Nucleus accumbens (tissue), 56 donors: ENCODE data around the gene HSD17B13.
A peak's percentile ranks its signal among the peaks of the same experiment; 100 is the strongest.
"Not testable (repeated sequence)": the region's sequence is repeated elsewhere in the genome, so short reads cannot be mapped to it uniquely, and the experiment has no call there.

Experiments
- DNase-seq, 56 donors: peaks; one replicate each; lab custom pipeline; 2025; lab: John Stamatoyannopoulos, UW

Gene HSD17B13

DNA sequence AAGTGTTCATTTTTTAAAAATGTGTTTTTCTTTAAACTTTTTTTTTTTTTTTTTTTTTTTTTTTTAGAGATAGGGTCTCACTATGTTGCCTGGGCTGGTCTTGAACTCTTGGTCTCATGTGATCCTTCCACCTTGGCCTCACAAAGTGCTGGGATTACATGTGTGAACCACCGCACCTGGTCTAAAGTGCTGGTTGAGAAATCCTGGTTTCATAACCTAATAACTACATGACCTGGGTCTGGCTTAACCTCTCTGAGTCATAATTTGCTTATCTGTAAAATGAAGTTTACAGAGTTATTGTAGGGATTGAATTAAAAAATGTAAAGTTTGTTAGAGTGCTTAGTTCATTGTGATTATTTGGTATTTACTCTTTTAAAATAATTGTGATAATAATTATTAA is 5.2 kb downstream of the HSD17B13 start:
- DNase-seq: no peak

DNA sequence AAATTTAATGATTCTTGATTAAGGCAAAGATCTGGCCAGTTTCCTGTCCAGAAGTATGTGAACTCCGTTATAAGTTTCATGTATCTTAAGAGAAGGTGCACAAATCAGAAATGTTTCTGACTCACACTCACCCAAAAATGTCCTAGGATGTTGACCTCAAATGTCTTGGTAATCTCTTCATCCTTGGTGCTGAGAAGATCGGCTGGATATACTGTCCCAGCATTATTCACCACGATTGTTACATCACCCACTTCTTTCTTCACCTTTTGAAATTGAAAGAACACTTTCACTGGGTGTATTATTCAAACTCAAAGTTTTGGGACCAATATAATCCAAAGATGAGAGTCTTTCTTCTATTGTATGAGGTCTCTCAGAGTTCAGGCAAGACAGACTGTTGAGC is 5.7 kb downstream of the HSD17B13 start:
- DNase-seq: no peak

DNA sequence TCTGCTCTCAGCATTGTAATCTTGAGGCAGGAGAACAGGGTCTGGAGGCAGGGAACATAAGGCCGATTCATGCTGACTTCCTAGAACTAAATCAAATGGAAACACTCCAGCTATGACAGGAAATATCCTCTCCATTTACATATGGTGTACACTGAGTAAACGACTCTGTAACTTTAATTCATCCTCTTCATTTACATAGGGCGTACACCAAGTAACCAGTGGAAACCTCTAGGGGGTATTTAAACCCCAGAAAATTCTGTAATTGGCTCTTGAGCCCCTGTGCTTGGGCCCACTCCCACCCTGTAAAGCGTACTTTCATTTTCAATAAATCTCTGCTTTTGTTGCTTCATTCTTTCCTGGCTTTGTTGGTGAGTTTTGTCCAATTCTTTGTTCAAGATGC is 7.7 kb downstream of the HSD17B13 start:
- not testable (repeated sequence) for DNase-seq

DNA sequence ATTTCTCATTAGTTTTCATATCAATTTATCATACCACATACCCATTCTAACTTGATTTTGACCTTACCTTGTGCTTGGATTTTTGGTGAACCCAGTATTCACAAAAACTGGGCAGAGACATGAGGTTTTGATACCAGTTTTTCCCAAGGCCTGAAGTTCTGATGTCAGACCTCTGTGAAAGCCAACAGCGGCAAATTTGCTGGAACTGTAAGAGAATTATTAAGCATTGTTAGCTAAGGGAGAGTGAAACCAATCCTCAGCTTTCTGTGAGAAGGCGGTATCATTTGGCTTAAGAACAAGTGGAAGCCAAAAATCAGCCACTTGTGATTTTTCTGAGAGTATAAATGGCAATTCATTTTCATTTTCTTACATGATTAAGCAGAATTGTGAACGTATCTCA is 8.9 kb downstream of the HSD17B13 start:
- no peak for DNase-seq

DNA sequence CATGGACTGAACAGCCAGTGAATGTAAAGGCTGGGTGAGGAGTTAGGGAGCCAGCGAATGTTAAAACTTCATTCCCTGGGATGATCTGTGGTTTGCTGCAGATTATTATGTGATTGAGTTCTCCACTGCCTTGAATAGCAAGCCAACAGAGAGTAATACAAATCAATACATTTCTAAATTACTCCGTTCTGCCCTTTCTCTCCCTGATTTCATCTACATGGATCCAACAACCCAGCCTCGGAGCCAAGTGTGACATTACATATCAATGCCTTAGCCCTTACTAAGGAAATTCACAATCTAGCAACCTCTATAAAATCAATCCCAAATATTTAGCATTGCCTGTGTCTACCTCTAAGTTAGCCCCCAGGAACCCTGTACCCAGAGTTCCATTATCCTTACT is 11.0 kb downstream of the HSD17B13 start:
- no peak for DNase-seq

DNA sequence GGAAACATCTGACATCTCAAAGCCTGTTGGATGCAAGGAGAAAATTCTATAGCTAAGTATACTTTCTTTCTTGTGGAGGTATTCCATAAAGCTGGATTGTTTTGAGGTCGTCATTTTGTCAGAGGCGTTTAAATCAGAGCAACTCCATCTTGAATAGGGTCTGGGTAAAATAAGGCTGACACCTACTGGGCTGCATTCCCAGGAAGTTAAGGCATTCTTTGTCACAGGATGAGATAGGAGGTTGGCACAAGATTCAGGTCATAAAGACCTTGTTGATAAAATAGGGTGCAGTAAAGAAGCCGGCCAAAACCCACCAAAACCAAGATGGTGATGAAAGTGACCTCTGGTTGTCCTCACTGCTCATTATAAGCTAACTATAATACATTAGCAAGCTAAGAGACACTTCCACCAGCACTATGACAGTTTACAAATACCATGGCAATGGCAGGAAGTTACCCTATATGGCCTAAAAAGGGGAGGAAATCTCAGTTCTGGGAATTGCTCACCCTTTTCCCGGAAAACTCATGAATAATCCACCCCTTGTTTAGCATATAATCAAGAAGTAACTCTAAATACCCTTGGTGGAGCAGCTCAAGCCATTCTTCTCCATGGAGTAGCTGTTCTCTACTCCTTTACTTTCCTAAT is 11.9 kb downstream of the HSD17B13 start:
- no peak for DNase-seq

DNA sequence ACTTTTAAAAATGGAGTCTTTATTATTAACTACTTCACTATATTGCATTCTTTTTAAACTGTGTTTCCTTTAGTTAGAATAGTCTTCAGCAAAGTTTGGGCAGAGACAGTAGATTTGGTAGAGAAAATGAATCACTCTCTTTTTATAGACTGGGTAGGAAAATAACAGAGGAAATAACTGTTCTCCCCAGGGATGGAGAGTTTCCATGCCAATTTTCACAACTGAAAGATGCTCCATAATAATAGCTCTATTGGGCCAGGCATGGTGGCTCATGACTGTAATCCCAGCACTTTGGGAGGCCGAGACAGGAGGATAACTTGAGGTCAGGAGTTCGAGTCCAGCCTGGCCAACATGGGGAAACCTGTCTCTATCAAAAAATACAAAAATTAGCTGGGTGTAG is 13.1 kb downstream of the HSD17B13 start:
- DNase-seq: no peak

DNA sequence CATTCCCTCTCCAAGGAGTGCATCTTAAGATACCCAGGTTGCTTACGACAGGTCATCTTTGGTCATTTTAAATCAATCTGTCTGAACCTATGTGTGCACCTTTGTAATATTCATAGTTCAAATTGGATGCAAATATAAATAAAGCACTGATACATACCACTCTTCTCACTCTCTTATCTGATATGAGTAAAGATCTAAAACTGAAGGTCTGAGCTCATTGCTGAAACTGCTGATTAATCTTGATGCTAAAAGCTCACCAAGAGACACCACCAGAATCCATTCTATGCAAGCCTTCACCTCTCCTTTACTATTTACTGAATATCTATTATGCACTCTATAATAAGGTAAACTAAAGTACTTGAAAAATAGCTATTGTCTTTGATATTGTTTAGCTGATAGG is 16.6 kb downstream of the HSD17B13 start:
- no peak for DNase-seq

DNA sequence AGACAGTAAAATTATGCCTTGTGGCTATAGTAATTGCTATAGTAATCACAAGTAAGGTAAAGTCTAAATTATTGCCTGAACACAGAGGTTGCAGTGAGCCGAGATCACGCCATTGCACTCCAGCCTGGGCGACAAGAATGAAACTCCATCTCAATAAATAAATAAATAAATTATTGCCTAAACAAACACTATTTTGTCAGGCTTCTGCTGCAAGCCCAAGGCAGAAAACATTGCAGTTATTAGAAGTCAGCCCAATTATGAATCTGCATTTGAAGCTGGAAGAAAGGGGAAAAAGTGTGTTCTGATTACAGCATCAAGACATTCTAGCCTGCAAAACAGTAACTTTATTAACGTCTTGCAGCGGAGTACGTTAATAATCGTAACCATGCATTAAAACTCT is 17.1 kb downstream of the HSD17B13 start:
- no peak for DNase-seq

DNA sequence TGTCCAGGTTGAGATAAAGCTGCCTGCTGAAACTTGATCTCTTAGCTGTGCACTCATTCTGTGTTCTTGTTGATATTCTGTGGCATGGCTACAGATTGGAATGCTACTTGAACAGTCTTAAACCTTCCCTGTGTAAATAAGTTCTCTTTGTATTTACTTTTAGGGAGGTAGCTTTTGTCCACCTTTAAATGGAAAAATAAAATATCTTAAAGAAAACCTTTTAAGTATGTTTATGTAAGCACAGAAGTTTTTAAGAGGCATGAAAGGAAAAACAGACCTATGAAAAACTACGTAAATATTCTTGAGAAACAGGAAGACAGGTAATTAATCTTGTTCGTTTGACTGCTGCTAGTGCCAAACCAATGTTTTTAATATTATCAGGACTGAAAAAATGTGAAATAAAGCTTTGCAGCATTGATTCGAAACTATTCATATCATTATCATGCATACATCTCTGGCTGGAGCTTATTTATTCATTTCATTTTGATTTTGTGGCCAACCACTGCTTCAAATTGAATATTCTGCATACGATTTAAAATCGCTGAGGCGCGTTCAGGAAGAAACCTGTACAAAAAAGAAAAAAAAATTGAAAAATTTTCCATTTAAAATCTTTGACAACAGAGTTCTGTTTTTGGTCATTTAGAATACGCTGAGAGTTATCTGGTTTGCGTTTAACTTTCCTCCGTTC is 17.8 kb downstream of the HSD17B13 start:
- DNase-seq: no peak

DNA sequence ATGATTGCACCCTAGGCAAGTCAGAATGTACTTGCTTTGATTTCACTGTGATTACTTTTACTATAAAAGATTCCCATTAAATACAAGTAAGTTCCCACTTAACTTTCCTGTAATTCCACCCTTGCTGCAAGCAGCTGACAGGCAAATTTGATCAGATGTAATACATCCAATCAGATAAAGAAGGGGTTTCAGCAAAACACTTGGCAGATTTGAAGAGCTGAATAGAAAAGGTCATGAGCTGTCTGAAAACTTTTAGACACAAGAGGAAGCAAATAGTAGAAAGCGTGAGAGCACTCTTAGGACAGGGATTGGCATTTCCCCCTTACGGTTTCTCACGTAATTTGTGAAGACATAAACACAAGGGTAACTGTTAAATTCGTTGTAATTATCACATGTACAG is 22.8 kb downstream of the HSD17B13 start:
- DNase-seq: no peak

DNA sequence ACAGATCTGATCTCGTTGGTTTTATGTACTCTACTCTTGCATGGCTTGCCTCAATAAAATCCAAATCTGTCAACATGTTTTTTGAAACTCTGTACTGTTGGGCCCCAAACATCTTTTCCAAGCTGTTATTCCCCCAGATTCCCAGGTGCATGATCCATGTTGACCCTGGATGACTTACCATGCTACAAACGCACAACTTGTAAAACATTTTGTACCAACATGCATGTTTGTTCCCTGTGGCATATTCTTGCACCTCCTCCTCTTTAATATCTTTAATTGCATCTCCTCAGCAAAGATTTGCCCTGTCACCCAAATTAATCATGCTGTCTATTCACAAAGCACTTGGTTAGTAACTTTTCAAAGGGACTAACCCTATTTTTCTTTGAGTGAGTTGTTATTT is 24.3 kb downstream of the HSD17B13 start:
- no peak for DNase-seq

DNA sequence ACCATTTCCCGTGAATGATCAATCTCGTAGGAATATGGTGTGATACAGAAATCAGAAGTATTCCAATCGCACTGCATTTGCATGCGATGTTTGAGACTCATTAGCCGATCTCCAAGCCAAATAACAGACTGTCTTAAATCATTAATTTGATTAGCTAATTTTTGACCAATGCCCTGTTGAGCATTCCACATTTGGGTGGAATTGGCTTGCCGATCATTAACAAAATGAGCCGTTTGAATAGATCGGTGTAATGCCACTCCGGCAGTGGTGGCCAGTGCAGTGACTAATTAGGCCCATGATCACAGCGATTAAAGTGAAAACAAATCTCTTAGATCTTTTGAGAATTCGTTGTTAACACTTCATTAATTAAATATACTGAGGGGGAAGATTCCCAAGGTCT is 27.8 kb downstream of the HSD17B13 start:
- not testable (repeated sequence) for DNase-seq

DNA sequence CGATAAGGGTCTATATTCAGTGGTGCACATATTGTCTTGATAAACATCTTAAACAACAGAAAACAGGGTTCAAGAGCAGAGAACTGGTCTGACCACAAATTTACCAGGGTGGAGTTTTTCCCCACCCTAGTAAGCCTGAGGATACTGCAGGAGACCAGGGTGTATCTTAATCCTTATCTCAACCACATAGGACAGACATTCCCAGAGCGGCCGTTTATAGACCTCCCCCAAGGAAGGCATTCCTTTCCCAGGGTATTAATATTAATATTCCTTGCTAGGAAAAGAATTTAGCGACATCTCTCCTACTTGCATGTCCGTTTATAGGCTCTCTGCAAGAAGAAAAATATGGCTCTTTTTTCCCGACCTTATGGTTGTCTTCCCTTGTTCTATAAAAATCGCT is 28.8 kb downstream of the HSD17B13 start:
- DNase-seq: not testable (repeated sequence)

DNA sequence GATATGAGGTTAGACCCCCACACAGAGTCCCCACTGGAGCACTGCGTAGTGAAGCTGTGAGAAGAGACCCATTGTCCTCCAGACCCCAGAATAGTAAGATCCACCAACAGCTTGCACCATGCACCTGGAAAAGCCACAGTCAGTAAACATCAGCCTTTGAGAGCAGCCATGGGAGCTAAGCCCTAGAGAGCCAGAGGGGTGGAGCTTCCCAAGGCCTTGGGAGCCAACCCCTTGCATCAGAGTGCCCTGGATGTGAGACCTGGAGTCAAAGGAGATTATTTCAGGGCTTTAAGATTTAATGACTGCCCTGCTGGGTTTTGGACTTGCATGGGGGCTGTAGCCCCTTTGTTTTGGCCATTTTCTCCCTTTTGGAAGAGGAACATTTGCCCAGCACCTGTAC is 35.7 kb downstream of the HSD17B13 start:
- no peak for DNase-seq

DNA sequence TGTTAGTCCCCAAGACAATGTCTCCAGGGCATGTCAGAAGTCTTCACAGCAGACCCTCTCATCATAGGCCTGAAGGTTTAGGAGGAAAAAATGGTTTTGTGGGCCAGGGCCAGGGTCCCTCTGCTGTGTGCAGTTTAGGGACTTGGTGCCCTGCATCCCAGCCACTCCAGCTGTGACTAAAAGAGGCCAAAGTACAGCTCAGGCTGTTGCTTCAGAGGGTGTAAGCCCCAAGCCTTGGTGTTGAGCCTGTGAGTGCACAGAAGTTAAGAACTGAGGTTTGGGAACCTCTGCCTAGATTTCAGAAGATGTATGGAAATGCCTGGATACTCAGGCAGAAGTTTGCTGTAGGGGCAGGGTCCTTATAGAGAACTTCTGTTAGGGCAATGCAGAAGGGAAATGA is 38.4 kb downstream of the HSD17B13 start:
- DNase-seq: not testable (repeated sequence)

DNA sequence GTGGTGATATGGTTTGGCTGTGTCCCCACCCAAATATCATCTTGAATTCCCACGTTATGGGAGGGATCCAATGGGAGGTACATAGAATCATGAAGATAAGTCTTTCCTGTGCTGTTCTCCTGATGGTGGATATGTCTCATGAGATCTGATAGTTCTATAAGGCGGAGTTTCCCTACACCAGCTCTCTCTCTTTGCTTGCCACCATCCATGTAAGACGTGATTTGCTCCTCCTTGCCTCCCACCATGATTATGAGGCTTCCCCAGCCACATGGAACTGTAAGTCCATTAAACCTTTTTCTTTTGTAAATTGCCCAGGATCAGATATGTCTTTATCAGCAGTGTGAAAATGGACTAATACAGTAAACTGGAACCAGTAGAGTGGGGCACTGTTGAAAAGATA is 39.5 kb downstream of the HSD17B13 start:
- DNase-seq: no peak

DNA sequence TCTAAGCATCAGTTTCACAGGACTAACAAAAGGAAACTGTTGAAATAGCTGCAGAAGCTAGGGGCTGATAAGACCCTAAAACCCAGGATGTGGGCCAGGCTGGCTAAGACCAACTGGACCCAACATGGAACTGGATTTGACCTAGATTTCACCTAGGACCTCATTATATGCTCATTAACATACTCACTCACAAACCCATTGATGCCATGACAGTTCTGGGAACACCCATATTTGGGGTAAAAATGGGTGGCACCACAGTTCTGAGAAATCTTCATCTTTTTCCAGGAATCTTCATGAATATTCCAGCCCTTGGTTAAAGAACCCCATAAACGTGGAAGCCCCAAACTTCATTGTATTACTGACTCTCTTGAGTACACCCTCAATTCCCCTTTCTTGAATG is 41.1 kb downstream of the HSD17B13 start:
- DNase-seq: no peak

DNA sequence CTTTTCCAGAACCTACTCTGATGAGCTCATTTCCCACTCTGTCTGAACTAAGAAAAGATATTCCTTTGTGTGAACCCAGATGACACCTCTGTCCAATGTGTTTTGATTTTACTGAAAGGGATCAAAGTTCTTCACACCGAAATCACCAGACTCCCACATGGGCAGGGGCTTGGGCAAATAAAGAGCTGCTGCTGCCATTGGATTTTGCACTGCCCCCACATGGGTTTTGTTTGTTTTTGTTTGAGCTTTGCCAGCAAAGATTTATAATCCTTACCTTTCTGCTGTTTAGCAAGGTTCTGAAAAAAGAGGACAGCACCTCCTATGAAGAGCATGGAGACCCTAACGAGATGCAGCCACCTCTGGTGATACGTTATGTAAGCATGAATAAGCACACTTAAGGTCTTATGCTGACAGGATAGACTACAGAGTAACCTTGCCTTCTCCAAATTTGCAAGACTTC is 44.3 kb downstream of the HSD17B13 start:
- no peak for DNase-seq

DNA sequence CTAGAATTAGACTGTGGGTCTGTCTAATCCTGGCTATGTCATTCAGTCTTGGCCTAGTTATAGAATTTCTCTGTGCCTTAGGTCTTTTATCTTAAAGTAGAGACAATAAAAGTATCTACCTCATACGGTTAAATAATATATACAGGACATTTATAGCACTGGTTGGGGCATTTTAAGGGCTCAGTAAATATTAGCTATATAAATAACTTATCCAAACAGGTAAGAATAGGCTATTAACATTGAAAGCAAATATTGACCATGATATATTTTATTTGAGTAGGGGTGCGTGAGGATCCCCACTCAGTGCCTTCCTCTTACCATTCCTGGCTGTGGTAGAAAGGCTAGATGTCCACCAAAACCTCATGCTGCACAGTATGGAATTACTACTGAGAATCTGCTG is 47.4 kb downstream of the HSD17B13 start:
- no peak for DNase-seq

DNA sequence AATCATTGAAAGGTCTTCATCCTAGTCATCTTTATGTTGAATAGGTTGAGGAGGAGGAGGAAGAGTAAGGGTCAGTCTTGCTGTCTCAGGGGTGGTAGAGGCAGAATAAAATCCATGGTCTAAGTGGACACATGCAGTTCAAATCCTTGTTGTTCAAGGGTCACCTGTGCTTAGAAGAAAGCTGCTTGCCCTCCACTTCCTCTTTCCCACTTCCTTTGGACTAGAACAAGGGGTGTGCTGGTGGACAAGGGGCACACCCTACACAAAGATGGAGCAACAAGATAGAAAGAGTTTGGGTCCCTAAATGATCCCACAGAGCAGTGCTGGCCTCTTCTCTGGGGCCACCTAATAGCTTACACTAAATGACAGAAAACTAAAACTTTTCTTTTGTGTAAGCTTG is 47.9 kb downstream of the HSD17B13 start:
- no peak for DNase-seq

DNA sequence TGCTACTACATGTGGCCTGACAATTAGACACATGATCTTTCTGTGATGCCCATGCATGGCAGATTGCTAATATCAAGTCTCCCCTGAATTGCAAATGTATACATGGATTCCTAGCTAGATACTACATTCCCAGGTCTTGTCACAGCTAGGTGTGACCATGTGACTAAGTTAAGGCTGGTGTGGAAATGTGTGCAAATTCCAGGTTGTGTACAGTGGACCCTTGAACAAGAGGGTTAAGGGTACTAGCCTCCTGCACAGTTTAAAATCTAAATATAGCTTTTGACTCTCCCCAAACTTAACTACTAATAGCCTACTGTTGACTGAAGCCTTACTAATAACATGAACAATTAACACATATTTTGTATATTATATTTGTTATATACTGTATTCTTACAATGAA is 48.4 kb downstream of the HSD17B13 start:
- DNase-seq: no peak

DNA sequence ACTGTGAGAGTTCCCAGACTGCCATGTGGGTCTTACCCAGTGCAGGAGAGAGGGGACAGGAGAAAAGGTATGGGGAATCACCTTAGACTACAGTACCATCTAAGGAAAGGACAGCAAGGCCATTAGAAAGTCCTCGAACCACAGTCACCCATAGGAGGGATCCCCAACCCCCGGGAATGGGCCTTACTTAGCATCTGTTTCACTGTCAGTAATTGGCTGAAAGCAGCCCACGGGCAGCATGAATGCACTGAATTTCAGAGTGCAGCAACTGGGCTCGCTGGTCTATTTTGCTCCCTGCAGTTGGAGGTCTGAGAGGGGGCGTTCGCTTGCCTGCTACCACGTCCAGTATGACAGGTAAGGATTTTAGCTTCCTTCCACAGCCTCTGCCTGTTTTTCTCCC is 51.9 kb downstream of the HSD17B13 start:
- DNase-seq: peak in 3 of 56 donors; percentile 0 to 4 (median 1)
